Activated CD4-positive, alpha-beta T cell treated with anti-CD3 and anti-CD28 coated beads, Interleukin-2, amount 50 U/mL, for 1 hour (primary cell): Measurements from ENCODE around the gene KPNA6.
A peak's percentile ranks its signal among the peaks of the same experiment; 100 is the strongest.
"Not testable (repeated sequence)": the region's sequence is repeated elsewhere in the genome, so short reads cannot be mapped to it uniquely, and the experiment has no call there.

Experiments used
- DNase-seq: peaks from one replicate; pipeline ENCODE4 v3.0.0-alpha.2; 2020

Gene KPNA6

DNA sequence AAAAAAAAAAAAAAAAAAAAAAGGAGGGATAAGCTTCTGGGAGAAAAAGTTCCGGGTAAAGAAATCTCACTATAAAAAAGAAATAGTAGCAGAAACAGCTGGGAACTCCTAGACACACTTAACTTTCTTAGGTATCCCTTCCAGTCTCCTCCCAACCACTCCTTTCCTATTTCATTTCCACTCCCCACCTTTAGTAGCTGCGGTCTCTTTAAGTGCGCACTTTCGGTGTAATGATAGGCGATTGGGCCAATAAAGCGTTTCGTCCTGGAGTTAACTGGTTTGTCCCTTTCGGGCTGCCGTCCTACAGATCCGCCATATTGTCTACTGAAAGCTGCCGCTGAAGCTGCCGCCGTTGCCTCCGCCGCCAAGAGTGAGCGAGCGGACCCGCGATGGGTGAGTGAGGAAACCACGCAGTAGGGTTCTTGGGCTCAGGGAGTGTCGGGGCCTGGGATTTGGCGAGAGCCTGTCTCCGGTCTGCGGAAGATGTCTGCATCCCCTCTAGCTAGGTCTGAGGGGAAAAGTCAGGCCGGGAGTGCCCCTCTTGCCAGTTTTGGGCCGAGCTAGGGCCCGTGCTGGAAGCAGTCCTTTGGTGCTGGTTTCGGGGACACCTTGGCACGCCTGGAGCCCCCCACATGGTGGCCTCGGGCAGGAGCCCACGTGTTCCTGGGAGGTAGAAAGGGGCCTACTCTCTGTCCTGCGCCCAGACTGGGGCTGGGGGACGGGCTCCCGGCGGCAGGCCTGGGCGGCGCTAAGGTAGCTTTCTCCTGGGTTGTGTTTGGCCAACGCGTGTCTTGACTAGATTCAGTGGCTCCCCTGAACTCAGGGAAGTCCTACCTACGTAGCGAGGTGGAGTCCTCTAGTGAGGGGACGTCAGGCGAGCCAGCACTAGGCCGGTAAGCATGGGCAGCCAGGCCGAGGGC lies at the start of gene KPNA6:
TSS of gene KPNA6 (plus strand) at position 315 of the 920 bp plus-strand sequence. CDS start at position 390, 75 bp downstream.
- peak; percentile 87 for DNase-seq

DNA sequence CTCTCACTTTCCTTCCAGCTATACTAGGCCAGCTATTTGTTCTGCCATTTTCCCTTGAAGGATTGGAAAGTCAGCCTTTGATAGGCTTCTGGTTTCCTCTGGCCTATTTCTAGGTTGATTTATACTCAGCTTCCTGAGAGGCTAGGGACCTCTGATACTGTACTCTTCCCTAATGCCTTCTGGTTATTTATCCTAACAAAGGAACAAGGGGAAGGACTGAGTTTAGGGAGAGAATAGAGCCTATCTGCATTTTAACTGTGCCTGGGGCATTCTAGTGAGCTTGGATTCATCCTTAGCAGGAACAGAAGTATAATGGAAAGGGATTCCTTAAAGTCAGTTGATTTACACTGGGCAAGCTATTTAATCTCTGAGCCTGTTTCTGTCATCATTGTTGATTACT lies 46.9 kb upstream of the KPNA6 start:
- DNase-seq: no peak

DNA sequence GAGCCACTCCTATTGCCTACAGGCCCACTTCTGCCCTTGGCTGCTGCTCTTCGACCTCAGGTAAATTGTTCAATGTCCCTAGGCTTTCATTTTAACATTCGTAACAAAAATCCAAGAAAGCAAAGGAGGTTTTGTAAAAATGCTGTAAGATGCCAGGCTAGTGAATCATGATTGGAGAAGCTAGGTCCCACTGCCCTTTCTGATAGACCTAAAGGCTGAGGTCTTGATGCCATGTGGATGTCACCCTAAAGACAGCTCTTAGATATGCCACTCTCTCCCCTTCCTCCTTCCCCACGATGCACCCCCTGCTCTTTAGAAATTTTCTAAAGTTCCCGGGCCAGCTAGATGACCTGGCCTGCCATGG lies 45.0 kb upstream of the KPNA6 start:
- DNase-seq: no peak

DNA sequence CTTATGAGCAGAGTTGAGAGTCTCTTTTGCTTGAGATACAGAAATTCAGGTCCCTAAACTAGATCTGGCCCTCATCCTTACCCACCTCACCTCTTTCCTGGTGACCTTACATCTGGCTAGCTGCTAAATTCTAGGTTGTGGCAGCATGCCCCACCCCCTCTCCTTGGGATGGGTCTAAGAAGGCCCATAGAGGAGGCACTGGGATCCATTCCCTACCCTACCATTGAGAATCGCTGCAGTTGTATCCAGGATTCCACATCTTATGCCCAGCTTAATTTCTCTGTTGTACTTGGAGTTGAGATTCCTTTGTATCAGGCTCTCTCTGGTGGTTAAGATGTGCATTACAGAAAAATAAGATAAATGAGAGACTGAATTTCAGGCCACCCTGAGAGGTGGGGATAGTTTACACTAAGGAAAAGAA lies 44.6 kb upstream of the KPNA6 start:
- DNase-seq: no peak

DNA sequence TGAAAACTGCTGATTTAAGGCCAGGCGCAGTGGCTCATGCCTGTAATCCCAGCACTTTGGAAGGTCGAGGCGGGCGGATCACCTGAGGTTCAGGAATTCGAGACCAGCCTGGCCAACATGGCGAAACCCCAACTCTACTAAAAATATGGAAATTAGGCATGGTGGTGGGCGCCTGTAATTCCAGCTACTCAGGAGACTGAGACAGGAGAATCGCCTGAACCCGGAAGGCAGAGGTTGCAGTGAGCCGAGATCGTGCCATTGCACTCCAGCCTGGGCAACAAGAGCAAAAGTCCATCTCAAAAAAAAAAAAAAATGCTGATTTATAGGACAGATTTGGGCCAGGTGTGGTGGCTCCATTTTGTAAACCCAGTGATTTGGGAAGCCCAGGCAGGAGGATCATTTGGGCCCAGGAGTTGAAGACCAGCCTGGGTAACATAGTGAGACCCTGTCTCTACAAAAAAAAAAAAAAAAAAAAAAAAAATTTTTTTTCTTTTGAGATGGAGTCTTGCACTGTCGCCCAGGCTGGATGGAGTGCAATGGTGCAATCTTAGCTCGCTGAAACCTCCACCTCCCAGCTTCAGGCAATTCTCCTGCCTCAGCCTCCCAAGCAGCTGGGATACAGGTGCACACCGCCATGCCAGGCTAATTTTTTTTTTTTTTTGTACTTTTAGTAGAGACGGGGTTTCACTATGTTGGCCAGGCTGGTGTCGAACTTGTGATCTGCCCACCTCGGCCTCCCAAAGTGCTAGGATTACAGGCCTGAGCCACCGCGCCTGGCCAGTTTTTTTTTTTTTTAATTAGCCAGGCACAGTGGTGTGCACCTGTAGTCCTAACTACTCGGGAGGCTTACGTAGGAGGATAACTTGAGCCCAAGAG lies 42.0 kb upstream of the KPNA6 start:
- DNase-seq: not testable (repeated sequence)

DNA sequence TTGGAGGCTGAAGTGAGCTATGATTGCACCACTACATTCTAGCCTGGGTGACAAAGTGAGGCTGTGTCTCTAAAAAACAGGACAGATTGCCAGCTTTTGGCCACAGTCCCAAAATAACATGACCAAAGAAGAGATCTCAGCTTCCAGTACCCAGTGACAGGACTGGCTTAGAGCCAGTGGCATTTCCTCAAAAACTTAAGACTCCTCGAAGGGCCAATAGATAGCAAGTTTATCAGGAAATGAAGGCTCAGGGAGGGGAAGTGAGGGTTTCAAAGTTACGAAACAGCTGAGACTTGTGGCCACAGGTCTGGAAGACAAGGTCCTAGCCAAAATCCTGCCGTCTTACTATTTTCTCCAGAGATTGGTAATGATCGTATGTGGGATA lies 41.4 kb upstream of the KPNA6 start:
- no peak for DNase-seq

DNA sequence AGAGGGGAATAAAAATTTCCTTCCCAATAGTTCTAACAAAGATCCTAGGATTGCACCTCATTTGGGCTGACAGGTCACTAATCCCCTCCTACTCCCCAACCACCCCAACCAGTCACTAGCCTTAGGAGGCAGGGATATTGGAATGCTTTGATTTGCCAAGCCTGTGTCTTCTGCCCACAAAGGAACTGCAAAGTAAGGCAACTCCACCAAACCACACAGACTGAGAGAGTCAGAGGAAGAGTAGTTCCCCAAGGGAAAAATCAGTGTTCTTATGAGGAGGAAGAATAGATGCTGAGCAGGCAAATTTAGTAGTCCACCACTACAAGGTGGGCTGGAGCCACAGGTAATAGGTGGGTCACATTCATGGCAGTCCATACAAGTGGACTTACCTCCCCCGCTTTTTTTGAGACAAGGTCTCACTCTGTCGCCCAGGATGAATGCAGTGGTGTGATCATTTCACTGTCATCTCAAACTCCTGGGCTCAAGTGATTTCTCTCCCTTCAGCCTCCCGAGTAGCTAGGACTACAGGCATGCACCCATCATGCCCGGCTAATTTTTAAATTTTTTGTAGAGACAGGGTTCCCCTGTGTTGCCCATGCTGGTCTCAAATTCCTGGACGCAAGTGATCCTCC lies 38.8 kb upstream of the KPNA6 start:
- DNase-seq: no peak

DNA sequence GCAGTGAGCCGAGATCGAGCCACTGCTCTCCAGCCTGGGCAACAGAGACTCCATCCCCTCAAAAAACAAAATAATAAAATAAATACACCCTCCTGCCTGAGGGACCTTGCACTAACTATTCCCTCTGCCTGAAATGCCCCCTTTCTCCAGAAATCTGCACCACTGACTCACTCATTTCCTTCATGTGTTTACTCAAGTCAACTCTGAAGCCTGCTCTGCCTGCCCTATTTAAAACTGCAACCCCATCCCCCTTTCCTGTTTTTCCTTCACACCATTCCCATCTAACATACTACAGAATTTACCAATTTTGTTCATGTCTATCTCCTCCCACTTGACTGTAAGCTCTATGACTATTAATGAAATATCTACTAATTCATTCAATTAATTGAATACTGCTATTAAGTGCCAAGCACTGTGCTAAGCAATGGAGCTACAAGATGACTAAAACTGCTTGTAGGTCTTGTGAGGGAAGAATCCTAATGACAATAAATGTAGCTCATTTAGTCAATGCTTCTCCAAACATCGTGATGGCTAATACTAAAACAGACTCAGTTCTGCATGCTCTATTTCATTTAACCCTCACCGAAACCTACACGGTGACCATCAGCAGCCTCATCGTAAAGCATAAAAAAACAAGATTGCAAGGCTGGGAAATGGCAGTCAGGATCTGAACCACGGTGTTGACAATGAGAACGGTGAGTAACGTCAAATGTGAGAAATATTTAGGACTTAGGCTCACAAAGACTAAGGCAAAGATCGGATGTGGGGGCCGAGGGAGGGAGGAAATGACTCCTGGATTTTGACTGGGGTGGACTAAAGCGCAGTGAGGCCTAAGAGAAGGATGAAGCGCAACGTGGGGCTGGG lies 35.9 kb upstream of the KPNA6 start:
- DNase-seq: no peak

DNA sequence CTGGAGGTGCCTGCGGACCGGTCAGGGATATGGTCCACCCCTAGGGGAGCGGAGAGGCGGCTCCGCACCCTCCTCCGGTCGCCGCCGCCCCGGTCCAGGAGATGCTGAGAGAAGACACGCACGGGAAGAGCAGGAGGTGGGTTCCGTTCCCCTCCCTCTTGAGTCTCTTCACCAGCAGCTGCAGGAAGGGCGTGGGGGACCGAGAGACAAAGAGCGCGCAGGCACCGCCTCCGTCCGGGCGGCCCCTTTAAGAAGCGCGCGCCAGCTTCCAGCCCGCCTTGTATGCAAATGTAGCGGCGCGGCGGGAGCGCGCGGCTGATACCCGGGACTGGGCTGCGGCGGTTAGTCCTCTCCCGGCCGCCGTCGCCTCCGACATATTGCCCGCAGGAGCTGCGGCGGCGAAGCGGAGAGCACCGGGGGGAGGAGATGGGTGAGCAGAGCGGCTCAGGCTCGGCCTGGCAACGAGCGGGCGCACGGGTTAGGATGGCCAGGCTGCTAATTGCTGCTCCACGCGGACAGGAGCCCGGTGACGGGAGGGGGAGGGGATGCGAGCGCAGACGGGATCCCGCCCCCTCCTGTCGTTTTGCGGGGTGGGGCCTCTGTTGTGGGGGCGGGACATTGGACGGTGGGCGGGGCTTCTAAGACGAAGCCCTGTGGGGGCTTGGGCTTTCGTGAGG lies 35.1 kb upstream of the KPNA6 start, which contains the start of gene TMEM39B:
TSS of gene TMEM39B (plus strand) at position 318 of the 677 bp plus-strand sequence. CDS start at position 427, 109 bp downstream.
- peak; percentile 90 for DNase-seq

DNA sequence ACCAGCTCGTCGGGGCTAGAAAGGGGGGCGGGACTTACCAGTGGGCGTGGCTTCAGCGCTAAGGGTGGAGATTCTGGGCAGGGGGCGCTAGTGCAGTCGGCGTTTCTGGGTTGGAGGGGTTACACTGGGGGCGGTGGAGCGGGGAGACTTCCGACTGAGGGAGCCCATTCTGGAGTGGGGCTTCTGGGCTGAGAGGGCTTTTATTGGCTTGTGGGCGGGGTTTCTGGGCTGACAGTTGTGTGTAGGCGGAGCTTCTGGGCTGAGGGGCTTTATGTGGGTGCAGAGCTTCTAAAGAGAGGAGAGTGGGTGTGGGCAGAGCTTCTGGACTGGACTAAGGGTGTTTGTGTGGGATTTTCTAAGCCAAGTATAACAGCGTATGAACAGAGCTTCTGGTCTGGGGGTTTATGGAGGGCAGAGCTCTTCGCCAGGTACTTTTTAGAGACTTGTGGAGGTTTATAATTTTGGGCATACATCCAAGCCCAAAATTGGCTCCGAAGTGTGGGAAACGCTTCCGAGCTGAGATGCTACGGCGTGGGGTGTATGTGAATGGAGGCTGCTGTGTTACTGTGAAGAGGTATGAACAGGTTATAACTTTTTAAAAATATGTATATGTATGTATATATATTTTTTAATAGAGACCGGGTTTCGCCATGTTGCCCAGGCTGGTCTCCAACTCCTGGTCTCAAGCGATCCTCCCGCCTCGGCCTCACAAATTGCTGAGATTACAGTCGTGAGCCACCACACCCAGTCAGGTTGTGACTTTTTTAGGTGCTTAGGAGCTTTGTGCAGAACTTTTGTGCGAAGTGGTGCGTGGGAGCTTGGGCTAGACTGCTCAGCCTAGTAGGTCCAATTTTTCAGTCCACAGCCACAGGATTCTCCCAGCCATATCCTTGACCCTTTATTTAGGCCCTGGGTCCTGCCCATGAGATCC lies 34.3 kb upstream of the KPNA6 start:
- no peak for DNase-seq

DNA sequence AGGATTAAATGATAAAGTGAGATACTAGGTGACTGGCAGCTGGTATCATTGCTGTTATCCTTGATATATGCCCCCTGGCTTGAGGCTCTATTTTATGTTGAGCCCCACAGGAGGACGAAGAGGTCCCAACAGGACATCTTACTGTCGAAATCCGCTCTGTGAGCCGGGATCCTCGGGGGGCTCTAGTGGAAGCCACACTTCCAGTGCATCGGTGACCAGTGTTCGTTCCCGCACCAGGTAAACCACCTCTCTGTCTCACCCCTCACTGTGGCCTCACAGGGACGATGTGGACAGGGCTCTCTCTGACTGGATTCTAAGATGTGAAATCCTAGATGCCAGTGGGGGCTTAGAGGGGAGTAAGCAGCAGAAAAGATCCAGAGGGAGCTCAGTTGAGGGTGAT lies 33.0 kb upstream of the KPNA6 start:
- no peak for DNase-seq

DNA sequence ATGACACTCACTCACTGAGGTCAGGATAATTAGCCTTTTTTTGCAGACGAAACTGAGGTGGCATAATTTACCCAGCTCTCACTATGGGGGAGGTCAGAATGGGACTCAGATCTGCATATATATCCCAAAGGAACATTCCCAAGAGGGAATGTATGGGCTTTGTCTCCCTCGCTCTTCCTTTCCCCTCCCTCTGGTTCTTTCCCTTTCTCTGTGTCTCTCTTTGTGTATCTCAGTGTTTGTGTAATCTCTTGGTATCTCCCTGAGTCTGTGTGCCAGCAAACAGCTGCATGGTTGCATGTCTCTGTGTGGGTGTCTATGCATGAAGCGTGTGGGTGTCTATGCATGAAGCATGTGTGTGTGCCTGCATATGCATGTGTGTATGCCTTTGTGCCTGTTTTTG lies 30.4 kb upstream of the KPNA6 start:
- no peak for DNase-seq

DNA sequence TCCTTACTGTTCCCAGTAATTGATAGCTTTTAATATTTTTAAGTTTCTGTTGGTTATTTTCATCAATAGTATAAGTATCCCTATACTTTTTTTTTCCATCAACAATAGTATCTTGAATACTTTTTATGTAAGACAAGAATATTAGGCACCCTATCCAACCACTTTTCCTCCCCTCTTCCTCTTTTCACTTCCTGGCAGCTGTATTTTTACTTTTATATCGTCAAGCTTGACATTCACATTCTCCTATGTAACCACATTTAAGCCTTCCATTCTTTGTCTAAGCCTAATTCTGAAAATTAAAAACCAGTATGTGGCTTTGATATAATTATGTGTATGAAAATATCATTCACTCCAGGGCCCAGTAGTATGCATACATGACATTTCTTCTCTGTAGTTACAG lies 25.8 kb upstream of the KPNA6 start:
- no peak for DNase-seq

DNA sequence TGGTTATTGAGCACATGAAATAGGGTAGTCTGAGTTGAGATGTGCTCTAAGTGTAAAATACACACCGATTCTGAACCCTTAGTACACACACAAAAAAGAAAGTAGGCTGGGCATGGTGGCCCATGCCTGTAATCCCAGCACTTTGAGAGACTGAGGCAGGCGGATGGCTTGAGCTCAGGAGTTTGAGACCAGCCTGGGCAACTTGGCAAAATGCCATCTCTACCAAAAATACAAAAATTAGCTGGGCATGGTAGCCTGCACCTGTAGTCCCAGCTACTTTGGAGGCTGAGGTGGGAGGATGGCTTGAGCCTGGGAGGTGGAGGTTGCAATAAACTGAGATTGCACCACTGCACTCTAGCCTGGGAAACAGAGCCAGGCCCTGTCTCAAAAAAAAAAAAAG lies 21.5 kb upstream of the KPNA6 start:
- not testable (repeated sequence) for DNase-seq

DNA sequence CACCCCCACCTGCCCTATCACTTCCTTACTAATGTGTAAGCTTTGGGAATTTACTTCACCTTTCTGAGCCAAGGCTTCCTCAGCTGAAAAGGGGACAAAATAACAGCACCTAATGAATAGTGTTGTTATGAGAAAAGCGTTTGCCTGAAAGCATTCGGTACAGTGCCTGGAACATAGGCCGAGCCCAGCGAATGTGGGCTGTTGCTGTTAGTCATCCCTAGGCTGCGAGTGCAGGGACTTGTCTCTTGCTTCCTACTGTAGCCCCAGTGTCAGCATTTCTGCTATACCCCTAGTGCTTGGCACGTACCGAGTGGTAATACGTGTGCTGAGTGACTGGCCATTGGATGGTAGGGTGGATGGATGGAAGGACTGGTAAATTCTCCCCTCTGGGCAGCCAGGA lies 16.7 kb upstream of the KPNA6 start:
- no peak for DNase-seq

DNA sequence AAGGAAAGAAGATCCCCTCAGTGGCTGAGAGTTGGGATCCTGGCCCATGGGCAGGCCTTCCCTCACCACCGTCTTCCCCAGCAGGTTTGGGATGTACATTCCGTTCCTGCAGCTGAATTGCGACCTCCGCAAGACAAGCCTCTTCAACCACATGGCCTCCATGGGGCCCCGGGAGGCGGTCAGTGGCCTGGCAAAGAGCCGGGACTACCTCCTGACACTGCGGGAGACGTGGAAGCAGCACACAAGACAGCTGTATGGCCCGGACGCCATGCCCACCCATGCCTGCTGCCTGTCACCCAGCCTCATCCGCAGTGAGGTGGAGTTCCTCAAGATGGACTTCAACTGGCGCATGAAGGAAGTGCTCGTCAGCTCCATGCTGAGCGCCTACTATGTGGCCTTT lies 16.3 kb upstream of the KPNA6 start:
- DNase-seq: no peak

DNA sequence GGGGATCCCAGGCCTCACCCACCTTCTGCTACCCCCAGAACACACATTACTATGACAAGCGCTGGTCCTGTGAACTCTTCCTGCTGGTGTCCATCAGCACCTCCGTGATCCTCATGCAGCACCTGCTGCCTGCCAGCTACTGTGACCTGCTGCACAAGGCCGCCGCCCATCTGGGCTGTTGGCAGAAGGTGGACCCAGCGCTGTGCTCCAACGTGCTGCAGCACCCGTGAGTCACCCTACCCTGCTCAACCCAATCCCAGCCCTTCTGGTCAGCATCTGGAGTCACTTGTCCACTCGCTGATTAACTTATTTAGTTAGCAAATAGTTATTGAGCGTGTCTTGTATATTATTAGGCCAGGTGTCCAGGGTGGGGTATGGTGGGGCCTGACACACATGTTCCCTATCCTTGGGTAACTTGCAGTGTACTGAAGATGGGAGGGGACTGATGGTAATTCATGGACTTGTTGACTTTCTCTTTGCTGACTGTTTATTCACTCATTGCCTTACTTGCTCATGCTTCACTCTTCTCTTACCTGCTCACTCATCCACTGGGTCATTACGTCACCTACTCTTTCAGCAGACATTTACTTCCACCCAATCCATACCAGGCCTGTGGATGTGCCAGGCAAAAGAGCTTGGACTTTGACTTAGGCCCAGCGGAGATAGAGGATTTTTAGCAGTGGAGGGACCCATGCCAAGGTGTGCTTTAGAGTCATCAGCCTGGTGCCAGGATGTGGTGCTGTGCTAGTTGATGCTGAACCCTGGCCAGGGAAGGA lies 12.9 kb upstream of the KPNA6 start:
- no peak for DNase-seq

DNA sequence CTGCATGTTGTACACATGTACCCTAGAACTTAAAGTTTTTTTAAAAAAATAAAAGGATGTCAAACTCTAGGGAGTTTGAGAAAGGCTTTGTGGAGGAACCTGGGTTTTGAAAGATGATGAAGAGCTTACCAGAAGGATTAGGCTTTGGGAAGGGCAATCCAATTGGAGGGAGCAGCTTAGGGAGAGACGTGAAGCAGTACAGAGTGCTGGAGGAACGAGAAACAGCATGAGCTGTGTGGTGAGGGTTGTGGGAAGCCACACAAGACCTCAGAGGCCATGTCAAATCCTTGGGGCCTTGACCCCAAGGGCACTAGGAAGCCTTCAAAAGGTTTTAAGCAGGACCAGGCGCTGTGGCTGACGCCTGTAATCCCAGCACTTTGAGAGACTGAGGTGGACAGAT lies 8.4 kb upstream of the KPNA6 start:
- DNase-seq: no peak

DNA sequence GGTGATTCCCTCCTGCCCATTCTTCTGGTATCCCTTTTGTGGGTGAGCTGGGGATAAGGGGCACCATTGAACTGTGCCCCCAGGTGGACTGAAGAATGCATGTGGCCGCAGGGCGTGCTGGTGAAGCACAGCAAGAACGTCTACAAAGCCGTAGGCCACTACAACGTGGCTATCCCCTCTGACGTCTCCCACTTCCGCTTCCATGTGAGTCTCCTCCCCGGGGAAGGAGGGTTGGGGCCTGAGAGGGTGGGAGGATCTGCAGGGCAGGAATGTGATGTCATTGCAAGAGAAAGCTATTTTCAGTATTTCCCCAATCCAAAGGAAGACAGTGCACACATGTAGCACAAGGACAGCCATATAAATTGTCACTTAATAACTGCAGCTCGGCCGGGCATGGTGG lies 7.5 kb upstream of the KPNA6 start:
- DNase-seq: no peak
